NCI-H2171 treated with DMSO at 0.1 percent for 48 hours (cell line): ENCODE measurements around the gene CLEC6A.
"Not testable (repeated sequence)": the region's sequence is repeated elsewhere in the genome, so short reads cannot be mapped to it uniquely, and the experiment has no call there.

ENCODE experiments used
- DNase-seq: peaks from one replicate; lab custom pipeline; 2025; lab: John Stamatoyannopoulos, UW

Gene CLEC6A

DNA sequence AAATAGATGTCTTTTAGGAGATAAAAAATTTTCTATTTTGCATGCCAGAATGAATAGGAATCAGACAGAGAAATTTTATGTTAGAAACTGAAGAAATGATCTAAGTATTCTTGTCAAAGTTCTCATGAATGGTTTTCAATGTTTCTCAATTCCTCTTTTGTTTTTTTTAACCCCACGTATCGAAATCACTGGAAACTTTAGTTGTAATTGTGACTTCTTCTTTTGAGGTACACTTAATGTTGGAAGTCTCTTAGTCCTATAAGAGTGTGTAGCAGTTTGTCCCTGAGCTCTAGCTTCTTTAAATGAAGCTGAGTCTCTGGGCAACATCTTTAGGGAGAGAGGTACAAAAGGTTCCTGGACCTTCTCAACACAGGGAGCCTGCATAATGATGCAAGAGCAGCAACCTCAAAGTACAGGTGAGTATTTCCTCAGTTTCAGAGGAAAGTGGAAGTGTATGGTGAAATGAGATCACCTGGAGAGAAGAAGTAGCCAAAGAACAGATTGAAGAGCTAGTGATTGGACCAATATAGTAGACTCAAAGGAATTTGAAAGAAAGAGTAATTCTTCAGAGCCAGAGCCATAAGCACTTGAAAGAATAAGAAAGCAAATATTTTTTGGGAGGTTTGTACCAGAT is at the start of gene CLEC6A:
TSS of gene CLEC6A (plus strand) at position 236 of the 634 bp plus-strand sequence. CDS start at position 386, 150 bp downstream.
- DNase-seq, result no peak

- not testable (repeated sequence) for DNase-seq
Measured at GRCh38 chr12:8419576-8419975, 36.2 kb upstream of the CLEC6A start.

GRCh38 chr12:8420506-8420905 is 35.3 kb upstream of the CLEC6A start:
- no peak for DNase-seq

DNA sequence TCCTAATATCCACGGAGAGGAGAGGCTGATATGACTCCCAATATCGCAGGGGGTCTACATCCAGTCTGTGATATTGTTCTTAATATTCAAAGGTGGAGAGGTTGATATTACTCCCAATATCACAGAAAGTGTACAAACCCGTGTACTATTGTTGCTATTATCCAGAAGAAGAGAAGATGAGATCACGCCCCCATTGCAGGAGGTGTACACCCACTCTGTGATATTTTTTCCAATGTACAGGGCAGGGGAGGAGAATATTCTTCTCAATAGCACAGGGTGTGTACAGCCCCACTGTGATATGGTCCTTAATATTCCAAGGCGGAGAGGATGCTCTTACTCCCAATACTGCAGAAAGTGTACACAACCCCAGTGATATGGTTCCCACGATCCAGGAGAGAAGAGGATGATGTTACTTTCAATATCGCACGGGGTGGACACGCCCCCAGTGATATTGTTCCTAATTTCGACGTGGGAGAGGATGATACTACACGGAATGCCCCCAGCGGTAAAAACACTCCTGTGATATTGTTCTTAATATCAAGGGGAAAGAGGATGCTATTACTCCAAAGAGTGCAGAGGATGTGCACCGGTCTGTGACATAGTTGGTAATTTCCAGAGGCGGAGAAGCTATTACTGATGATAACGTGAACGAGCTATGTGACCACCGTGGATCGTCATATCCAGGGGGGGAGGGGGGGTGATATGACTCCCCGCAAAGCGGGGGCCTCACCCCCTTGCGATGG is 11.1 kb upstream of the CLEC6A start:
- DNase-seq, result not testable (repeated sequence)

DNA sequence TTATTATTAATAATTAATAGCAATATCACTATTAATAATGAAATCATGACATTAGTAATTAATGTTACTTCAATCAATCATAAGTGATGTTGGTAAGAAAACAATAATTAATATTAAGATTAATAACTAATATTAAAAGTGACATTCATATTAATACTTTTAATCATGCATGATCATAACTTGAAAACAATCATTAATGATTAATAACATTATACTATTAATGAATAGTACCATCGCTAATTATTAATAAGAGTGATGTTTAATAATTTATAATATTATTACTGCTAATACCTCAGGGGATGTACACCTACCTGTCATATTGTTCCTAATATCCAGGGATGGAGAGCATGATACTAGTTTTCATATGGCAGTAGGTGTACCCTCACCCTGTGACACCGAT is 10.0 kb upstream of the CLEC6A start:
- no peak for DNase-seq

GRCh38 chr12:8446642-8447547 is 8.9 kb upstream of the CLEC6A start:
- DNase-seq, result no peak

DNA sequence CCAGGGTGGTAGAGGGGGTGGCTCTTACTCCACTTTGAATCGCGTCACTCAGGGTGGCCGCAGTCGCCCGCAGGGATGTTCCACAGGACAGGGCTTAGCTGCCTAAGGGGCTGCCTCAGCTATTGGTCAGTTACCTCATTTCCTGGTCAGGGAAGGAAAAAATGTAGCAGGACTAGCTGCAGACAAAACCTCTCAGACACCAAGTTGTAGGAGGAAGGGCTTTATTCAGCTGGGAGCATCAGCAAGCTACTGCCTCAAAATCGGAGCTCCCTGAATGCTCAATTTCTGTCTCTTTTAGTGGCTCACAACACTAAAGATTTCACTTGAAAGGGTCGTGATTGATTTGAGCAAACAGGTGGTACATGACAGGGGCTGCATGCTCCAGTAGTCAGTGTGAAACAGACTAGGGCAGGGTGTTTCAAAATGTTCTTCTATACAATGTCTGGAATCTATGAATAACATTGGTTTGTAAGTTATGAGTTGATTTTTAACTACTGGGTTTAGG is 6.4 kb upstream of the CLEC6A start:
- no peak for DNase-seq

- DNase-seq, result no peak
Measured at GRCh38 chr12:8452036-8452435, 3.7 kb upstream of the CLEC6A start.

- no peak for DNase-seq
Measured at GRCh38 chr12:8453021-8453513, 2.7 kb upstream of the CLEC6A start.

DNA sequence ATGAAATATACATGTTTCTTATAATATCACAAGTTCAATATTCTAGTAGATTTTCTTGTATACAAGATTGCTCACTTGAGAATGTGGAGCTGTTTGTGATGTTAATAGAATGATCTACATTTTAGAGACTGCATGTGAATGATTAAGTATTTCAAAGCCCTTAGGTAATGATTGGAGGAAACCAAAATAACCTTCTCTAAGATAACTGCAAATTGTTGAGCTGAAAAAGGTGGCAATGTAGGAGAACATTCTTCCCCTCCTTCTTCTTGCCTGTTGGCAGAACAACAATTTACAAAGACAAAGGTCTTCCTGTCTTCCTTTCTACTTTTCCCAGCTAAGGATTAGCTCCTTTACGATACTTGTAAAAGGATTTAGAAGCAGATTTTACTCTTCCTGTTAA is 2.0 kb upstream of the CLEC6A start:
- DNase-seq, result no peak

- no peak for DNase-seq
Measured at GRCh38 chr12:8455271-8455670, 491 bp upstream of the CLEC6A start.

DNA sequence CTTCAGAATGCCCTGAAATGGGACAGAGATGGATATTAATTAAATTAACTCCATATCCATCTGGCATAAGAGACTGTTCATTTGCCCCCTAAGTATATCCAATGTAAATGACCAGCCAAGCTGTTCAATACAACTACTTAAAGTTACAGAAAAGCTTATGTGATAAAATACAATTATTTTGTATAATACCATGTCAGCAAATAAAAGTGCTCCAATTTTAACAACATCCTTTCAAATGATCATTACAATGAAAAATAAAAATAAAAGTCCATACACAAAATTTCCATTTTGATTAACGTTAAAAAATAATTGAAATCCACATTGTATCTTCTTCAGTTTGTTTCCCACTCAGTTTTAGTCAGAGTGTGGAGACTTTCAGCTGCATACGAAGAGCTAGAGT is 5.7 kb downstream of the CLEC6A start:
- DNase-seq, result no peak

DNA sequence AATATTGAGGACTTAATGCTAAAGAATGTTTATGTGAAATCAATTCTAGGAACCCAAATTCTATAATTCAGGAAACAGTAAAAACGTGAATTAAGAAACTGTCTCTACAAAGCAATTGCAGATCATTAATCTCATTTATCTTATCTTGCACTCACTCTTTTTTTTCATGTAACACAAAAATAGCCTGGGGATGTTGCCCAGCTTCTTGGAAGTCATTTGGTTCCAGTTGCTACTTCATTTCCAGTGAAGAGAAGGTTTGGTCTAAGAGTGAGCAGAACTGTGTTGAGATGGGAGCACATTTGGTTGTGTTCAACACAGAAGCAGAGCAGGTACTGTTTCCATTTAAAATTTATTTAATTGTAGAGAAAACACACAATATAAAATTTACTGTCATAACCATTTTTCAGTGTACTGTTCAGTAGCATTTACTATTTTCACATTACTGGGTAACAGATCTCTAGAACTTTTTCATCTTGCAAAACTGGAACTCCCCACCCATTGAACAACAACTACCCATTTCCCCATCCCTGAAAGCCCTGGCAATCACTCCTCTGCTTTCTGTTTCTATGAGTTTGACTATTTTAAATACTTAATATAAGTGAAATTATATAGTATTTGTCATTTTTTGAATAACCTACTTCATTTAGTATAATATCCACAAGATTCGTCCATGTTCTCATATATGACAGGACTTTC is 9.7 kb downstream of the CLEC6A start:
- DNase-seq, result no peak

DNA sequence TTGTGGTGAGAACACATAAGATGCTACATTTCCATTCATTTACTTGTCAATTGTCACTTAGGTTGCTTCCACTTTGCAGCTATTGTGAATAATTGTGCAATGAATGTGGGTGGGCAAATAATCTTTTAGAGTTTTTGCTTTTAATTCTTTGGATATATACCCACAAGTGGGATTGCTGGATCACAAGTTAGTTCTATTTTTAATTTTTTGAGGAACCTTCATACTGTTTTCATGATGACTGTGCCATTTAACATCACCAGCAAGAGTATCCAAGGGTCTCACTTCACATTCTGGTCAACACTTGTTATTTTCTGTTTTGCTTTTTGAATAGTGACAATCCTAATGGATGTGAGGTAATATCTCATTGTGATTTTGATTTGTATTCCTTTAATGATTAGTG is 10.5 kb downstream of the CLEC6A start:
- no peak for DNase-seq

DNA sequence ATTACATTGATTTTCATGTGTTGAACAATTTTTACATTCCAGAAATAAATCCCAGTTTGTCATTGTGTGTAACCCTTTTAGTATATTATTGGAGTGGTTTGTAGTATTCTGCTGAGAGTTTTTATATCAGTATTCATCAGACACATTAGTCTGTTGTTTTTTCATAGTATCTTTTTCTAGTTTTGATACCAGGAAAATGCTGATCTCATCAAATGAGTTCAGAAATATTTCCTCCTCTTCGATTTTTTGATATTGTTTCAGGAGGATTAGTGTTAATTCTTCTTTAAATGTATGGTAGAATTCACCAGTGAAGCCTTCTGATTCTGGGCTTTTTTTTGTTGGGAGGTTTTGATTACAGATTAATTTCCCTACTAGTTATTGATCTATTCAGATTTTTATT is 15.3 kb downstream of the CLEC6A start:
- no peak for DNase-seq

DNA sequence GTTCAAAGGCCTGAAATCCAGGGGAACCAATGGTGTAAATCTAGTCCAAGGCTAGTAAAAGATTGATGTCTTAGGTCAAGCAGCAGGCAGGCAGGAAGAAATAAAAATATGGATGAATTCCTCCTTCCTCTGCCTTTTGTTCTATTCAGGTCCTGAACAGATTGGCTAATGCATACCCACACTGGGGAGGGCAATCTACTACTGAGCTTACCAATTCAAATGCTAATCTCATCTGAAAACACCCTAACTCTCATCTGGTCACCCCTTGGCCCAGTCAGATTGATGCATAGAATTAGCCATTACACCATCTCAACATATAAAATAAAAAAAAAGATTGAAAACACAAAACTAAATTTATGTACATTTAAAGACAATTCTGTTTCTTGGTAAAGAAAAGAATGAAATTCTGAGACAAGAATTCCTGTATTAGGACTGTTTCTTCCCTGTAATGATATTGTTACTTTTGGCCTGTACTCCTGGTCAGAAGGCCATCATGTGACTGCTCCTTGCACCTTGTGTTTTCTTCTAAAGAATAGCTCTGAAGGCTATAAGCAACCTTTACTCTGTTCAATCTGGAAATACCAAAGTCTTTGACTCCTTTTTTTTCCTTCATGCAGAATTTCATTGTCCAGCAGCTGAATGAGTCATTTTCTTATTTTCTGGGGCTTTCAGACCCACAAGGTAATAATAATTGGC is 19.9 kb downstream of the CLEC6A start:
- no peak for DNase-seq

DNA sequence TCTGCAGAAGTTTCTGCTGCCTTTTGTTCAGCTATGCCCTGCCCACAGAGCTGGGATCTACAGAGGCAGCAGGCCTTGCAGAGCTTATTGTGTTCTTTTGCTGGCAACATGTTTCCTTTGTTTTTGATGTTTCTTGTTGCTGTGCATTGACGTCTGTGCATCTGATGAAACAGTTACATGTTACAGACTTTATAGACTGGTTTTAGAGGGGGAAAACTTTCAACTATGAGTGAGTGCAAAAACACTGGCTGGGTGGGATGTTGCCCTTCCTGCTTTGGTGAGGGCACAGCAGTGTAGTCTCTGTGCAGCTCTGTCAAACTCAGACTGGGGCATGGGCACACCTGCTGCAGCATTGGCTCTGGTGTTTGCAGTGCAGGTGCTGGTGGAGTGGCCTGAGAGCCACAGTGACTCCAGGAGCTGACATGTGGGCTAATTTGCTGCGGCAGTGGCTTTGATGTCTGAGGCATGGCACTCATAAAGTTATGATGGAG is 26.9 kb downstream of the CLEC6A start:
- DNase-seq, result no peak

DNA sequence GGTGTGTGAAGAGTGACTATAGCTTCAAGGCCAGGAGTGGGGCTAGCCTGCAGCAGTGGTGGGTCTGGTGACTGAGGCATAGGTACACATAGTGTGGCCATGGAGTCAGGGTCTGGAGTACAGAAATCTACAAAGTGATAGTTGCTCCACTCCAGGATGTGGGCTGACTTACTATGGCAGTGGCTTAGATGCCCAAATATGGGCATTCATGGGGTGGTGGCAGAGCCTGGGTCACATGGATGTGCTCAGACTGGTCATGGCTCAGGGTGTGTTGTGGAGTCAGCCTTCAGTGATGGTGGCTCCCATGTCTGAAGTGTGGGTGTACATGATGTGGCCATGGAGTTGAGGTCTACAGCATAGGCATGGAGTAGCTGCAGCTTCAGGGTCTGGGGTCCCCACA is 27.3 kb downstream of the CLEC6A start:
- no peak for DNase-seq

- no peak for DNase-seq
Measured at GRCh38 chr12:8491646-8492530, 36.1 kb downstream of the CLEC6A start.

- no peak for DNase-seq
Measured at GRCh38 chr12:8493084-8493483, 37.3 kb downstream of the CLEC6A start.
